Mesenchymal stem cell (in vitro differentiated cells and primary cell): ENCODE results near the gene ATG12.

Experiments
- DNase-seq: peaks from one replicate; pipeline ENCODE4 v3.0.0-alpha.2; 2013
- H2AFZ ChIP-seq: one replicate; pipeline ENCODE4 v1.6.1; 2013; ENCODE audit warnings: low read depth, mild to moderate bottlenecking, control low read depth, inconsistent platforms, low read length, moderate library complexity
- H2AK5ac ChIP-seq: 2 replicates; pipeline ENCODE4 v1.6.1; 2013; ENCODE audit warnings: low read length, moderate library complexity, mild to moderate bottlenecking, inconsistent platforms; ENCODE audit not compliant: severe bottlenecking
- H2BK120ac ChIP-seq: one replicate; pipeline ENCODE4 v1.6.1; 2013; ENCODE audit warnings: low read depth, mild to moderate bottlenecking, inconsistent platforms, low read length, moderate library complexity
- H2BK12ac ChIP-seq, 2 experiments: one replicate each; pipeline ENCODE4 v1.6.1; 2013; ENCODE audit warnings: inconsistent platforms in 2 of 2, low read length in 2 of 2, mild to moderate bottlenecking in 2 of 2, moderate library complexity in 2 of 2, control low read depth in 1 of 2
- H2BK15ac ChIP-seq: one replicate; pipeline ENCODE4 v1.6.1; 2013; ENCODE audit warnings: mild to moderate bottlenecking, low read depth, inconsistent platforms; ENCODE audit not compliant: poor library complexity, severe bottlenecking
- H2BK5ac ChIP-seq: 2 replicates; pipeline ENCODE4 v1.6.1; 2013; ENCODE audit warnings: low read depth, mild to moderate bottlenecking, low read length, control low read depth, inconsistent platforms; ENCODE audit not compliant: poor library complexity, severe bottlenecking
- H3K14ac ChIP-seq, 2 experiments: one replicate each; pipeline ENCODE4 v1.6.1; 2013; ENCODE audit warnings: inconsistent platforms in 2 of 2, low read length in 2 of 2, control low read depth in 1 of 2, mild to moderate bottlenecking in 1 of 2, moderate library complexity in 1 of 2
- H3K18ac ChIP-seq, 2 experiments: one replicate each; pipeline ENCODE4 v1.6.1; 2013; ENCODE audit warnings: inconsistent platforms in 2 of 2, low read length in 2 of 2, control low read depth in 1 of 2, low read depth in 1 of 2, mild to moderate bottlenecking in 1 of 2
- H3K23ac ChIP-seq, 2 experiments: one replicate each; pipeline ENCODE4 v1.6.1; 2013; ENCODE audit warnings: inconsistent platforms in 2 of 2, low read length in 2 of 2, mild to moderate bottlenecking in 2 of 2, moderate library complexity in 2 of 2, control low read depth in 1 of 2
- H3K27ac ChIP-seq: 2 replicates; pipeline ENCODE4 v1.5.1; 2013; ENCODE audit warnings: mild to moderate bottlenecking, moderate library complexity, low read length, control low read depth, inconsistent platforms; ENCODE audit not compliant: poor library complexity, severe bottlenecking
- H3K27me3 ChIP-seq, 2 experiments: 2 replicates each; pipeline versions ENCODE4 v1.6.1 to v1.7.0; 2013; ENCODE audit warnings: low read length in 2 of 2, mild to moderate bottlenecking in 2 of 2, moderate library complexity in 2 of 2, control low read depth in 1 of 2, inconsistent platforms in 1 of 2; ENCODE audit not compliant: control insufficient read depth in 1 of 2, insufficient read depth in 1 of 2
- H3K36me3 ChIP-seq, 2 experiments: 2 replicates each; pipeline versions ENCODE4 v1.6.1 to v1.7.0; 2013; ENCODE audit warnings: low read length in 2 of 2, control low read depth in 1 of 2, inconsistent platforms in 1 of 2, low read depth in 1 of 2, mild to moderate bottlenecking in 1 of 2; ENCODE audit not compliant: insufficient read depth in 2 of 2, control insufficient read depth in 1 of 2
- H3K4ac ChIP-seq, 2 experiments: one replicate each; pipeline ENCODE4 v1.6.1; 2013; ENCODE audit warnings: inconsistent platforms in 2 of 2, low read length in 2 of 2, mild to moderate bottlenecking in 2 of 2, moderate library complexity in 2 of 2, control low read depth in 1 of 2, low read depth in 1 of 2
- H3K4me1 ChIP-seq: 2 replicates; pipeline ENCODE4 v1.6.1; 2013; ENCODE audit warnings: low read depth, low read length, control low read depth; ENCODE audit not compliant: control insufficient read depth, insufficient read depth
- H3K4me2 ChIP-seq: 2 replicates; pipeline ENCODE4 v1.6.1; 2013; ENCODE audit warnings: low read length, mild to moderate bottlenecking, inconsistent platforms; ENCODE audit not compliant: poor library complexity, severe bottlenecking
- H3K4me3 ChIP-seq, 2 experiments: 2 replicates each; pipeline versions ENCODE4 v1.5.1 to v1.7.0; 2013; ENCODE audit warnings: low read length in 2 of 2, mild to moderate bottlenecking in 2 of 2, control low read depth in 1 of 2, low read depth in 1 of 2; ENCODE audit not compliant: insufficient read depth in 1 of 2
- H3K79me1 ChIP-seq: replicated peaks from 2 replicates; pipeline ENCODE4 v1.6.1; 2013; ENCODE audit warnings: mild to moderate bottlenecking, control low read depth, low read length, inconsistent platforms; ENCODE audit not compliant: poor library complexity, severe bottlenecking
- H3K9ac ChIP-seq: 2 replicates; pipeline ENCODE4 v1.7.0; 2013; ENCODE audit warnings: mild to moderate bottlenecking, low read length, moderate library complexity
- H3K9me3 ChIP-seq: 2 replicates; pipeline ENCODE4 v1.7.0; 2013; ENCODE audit warnings: mild to moderate bottlenecking, low read length; ENCODE audit not compliant: control insufficient read depth
- H4K8ac ChIP-seq: one replicate; pipeline ENCODE4 v1.6.1; 2013; ENCODE audit warnings: inconsistent platforms, mild to moderate bottlenecking, low read length, moderate library complexity
- H4K91ac ChIP-seq: one replicate; pipeline ENCODE4 v1.6.1; 2013; ENCODE audit warnings: mild to moderate bottlenecking, low read length, inconsistent platforms
- WGBS: methylation state at CpG from one replicate; pipeline ENCODE4 v1.1.7; 2013; ENCODE audit warnings: mixed read lengths; 5-methylcytosine and 5-hydroxymethylcytosine counted together

ATG12 gene

DNA sequence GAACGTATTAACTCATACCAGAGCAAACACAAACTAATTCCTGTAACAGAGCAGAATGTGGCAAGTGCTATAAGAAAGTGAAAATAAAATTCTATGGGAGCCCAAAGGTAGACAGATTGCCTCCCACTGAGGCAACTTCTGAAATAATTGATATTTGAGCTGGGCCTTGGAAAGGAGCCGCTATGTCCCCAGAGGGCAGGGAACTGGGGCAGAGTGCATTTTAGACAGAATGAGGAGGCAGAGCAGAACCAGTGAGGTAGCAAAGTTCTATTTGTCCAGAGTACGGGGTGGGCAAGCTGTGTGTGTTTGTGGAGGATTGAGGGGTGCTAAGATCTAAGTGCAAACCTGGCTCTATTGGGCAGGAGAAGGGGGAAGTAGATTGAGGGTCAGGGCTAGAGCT lies 44.7 kb downstream of the ATG12 start:
- no peak overlapping the region for H3K4ac ChIP-seq
- no peak overlapping the region for H3K4me2 ChIP-seq
- H3K4me3 ChIP-seq = no peak overlapping the region
- no peak overlapping the region for H3K23ac ChIP-seq
- no peak overlapping the region for H3K9ac ChIP-seq
- no peak overlapping the region for H2BK5ac ChIP-seq
- H2BK12ac ChIP-seq = no peak overlapping the region
- H3K4me1 ChIP-seq = no peaks in the 10 kb centered on the region
- no peak overlapping the region for H2AK5ac ChIP-seq
- H2AFZ ChIP-seq = no peak overlapping the region
- H3K18ac ChIP-seq = no peak overlapping the region
- no peak overlapping the region for H3K27ac ChIP-seq
- DNase-seq = no peak
- no peak overlapping the region for H4K8ac ChIP-seq
- no peak overlapping the region for H2BK15ac ChIP-seq
- H3K9me3 ChIP-seq = no peaks in the 10 kb centered on the region
- no peaks in the 10 kb centered on the region for H3K79me1 ChIP-seq
- H3K36me3 ChIP-seq = no peaks in the 10 kb centered on the region
- H4K91ac ChIP-seq = no peak overlapping the region
- H2BK120ac ChIP-seq = no peak overlapping the region
- H3K14ac ChIP-seq = no peak overlapping the region
- WGBS = 79% methylated on average over 2 of the region's 3 CpGs
- H3K27me3 ChIP-seq = peaks cover 0 to 10% of the 10 kb centered on the region in 2 experiments

DNA sequence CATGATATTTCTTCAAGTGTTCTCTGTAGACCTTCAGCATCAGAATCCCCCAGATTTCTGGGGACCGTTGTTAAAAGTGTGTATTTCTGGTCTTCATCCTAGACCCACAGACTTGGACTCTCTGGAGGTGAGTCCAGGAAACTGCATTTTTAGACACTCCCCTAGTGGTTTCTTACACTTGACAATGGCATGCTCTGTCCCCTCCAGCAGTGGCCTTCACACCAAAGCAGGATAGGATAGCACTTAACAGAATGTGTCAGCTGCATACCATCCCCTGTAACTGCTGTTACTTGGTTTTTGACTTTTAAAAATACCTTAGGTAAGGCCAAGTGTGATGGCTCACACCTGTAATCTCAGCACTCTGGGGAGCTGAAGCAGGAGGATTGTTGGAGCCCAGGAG lies 45.7 kb downstream of the ATG12 start:
- Histone ChIP-seq H3K79me1 (no peaks in the 10 kb centered on the region), H3K18ac (no peak overlapping the region), H2BK5ac (no peak overlapping the region), H3K9ac (no peak overlapping the region), H3K14ac (no peak overlapping the region), H3K4me3 (no peak overlapping the region), H3K4ac (no peak overlapping the region), H3K4me1 (no peaks in the 10 kb centered on the region), H2BK12ac (no peak overlapping the region), H3K9me3 (no peaks in the 10 kb centered on the region), H4K91ac (no peak overlapping the region), H2BK120ac (no peak overlapping the region), H3K27me3 (peaks cover 0 to 10% of the 10 kb centered on the region in 2 experiments), H3K36me3 (no peaks in the 10 kb centered on the region), H3K23ac (no peak overlapping the region), H2BK15ac (no peak overlapping the region), H2AFZ (no peak overlapping the region), H3K27ac (no peak overlapping the region), H4K8ac (no peak overlapping the region), H2AK5ac (no peak overlapping the region), H3K4me2 (no peak overlapping the region)
- no peak for DNase-seq
- WGBS = 89% methylated on average over 1 of the region's 1 CpG

DNA sequence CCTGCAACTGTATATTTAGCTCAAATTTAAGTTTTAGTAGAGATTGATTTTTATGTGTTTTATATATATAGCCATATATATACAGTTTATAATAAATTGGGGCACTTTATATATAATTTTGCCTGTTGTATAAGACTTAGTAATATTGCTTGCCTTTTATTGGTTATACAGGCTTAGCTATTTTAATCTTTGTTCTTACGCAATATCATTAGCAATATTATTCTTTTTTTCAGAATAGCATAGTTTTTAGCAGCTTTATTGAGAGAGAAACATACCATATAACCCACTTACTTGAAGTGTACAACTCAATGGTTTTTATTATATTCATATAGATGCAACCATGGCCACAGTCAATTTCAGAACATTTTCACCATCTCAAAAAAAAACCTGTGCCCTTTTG lies 52.9 kb downstream of the ATG12 start:
- H3K27me3 ChIP-seq = peaks cover 10 to 12% of the 10 kb centered on the region in 2 experiments
- H3K4ac ChIP-seq = no peak overlapping the region
- H3K14ac ChIP-seq = no peak overlapping the region
- H3K36me3 ChIP-seq = no peaks in the 10 kb centered on the region
- H3K9ac ChIP-seq = no peak overlapping the region
- no peaks in the 10 kb centered on the region for H3K79me1 ChIP-seq
- H2AFZ ChIP-seq = no peak overlapping the region
- H2BK15ac ChIP-seq = no peak overlapping the region
- H3K4me3 ChIP-seq = no peak overlapping the region
- no peak overlapping the region for H3K23ac ChIP-seq
- H2BK120ac ChIP-seq = no peak overlapping the region
- H3K4me2 ChIP-seq = no peak overlapping the region
- no peaks in the 10 kb centered on the region for H3K9me3 ChIP-seq
- H2AK5ac ChIP-seq = no peak overlapping the region
- H3K18ac ChIP-seq = no peak overlapping the region
- H4K91ac ChIP-seq = no peak overlapping the region
- DNase-seq = no peak
- WGBS = no CpG with 5 or more reads among the region's 1 CpG
- H2BK12ac ChIP-seq = no peak overlapping the region
- H3K4me1 ChIP-seq = no peaks in the 10 kb centered on the region
- H2BK5ac ChIP-seq = no peak overlapping the region
- no peak overlapping the region for H3K27ac ChIP-seq
- H4K8ac ChIP-seq = no peak overlapping the region

DNA sequence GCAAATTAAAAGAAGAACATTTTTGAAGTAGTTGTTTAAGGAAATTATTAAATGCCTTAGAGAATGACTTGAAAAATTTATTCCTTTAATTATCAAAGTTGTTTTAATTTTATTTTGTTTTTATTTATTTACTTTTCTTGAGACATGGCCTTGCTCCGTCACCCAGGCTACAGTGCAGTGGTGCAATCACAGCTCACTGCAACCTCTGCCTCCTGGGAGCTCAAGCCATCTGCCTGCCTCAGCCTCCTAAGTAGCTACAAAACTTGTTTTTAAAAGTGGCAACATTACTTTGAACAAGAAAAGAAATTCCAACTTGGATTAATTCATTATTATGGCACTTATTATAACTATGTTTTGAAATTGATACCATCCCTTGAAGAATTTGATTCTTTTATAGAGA lies 53.9 kb downstream of the ATG12 start:
- no peaks in the 10 kb centered on the region for H3K9me3 ChIP-seq
- peaks cover under 1 to 12% of the 10 kb centered on the region in 2 experiments for H3K27me3 ChIP-seq
- H2BK5ac ChIP-seq = no peak overlapping the region
- no peak overlapping the region for H3K27ac ChIP-seq
- no peak overlapping the region for H3K4ac ChIP-seq
- no peak overlapping the region for H2AFZ ChIP-seq
- H2BK120ac ChIP-seq = no peak overlapping the region
- H3K14ac ChIP-seq = no peak overlapping the region
- no peak overlapping the region for H3K4me3 ChIP-seq
- H3K18ac ChIP-seq = no peak overlapping the region
- DNase-seq = no peak
- H3K79me1 ChIP-seq = no peaks in the 10 kb centered on the region
- no peaks in the 10 kb centered on the region for H3K36me3 ChIP-seq
- no peak overlapping the region for H3K23ac ChIP-seq
- H3K4me1 ChIP-seq = no peaks in the 10 kb centered on the region
- H4K8ac ChIP-seq = no peak overlapping the region
- H2BK12ac ChIP-seq = no peak overlapping the region
- H3K4me2 ChIP-seq = no peak overlapping the region
- H2AK5ac ChIP-seq = no peak overlapping the region
- H4K91ac ChIP-seq = no peak overlapping the region
- no peak overlapping the region for H2BK15ac ChIP-seq
- WGBS = 36% methylated on average over 1 of the region's 1 CpG
- H3K9ac ChIP-seq = no peak overlapping the region
